ENCODE measurements around the gene STAT4.

STAT4 gene

DNA sequence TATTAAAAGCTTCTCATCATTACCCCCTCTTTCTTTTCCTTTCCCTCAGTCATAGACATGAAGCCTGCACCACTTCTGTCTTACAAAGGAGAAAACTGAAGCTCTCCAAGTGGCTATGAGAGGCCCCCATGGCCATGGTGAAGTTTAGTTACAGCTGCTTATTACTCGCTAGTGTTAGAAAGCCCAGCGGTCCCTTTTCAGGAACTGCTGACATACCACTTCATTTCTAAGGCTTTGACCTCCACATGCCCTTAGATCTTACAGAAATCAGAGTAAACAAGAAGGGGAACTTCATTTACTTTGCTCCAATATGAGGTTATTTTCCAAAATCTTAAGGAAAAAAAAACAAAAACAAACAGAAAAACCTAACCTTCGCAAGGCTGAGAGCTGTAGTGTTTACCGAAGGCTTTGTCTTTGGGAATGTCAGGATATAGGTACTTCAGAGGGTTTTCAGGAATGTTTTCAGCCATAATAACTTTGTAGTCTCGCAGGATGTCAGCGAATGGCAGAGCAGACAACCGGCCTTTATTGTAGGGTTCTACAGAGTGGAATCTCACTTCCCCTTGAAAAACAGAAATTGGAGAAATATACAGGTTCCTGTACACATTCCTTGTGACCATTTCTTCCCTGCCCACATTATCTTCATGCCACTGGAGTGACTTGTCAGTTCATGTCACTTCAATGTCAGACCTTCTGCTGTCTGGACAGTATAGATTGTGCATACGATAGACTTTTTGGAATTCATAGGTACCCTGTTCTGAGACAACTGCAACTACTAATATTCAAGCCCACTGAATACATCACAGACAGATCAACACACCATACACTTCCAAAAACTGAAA, 118.0 kb downstream of the STAT4 start:
- TF ChIP-seq, protein P1, sequence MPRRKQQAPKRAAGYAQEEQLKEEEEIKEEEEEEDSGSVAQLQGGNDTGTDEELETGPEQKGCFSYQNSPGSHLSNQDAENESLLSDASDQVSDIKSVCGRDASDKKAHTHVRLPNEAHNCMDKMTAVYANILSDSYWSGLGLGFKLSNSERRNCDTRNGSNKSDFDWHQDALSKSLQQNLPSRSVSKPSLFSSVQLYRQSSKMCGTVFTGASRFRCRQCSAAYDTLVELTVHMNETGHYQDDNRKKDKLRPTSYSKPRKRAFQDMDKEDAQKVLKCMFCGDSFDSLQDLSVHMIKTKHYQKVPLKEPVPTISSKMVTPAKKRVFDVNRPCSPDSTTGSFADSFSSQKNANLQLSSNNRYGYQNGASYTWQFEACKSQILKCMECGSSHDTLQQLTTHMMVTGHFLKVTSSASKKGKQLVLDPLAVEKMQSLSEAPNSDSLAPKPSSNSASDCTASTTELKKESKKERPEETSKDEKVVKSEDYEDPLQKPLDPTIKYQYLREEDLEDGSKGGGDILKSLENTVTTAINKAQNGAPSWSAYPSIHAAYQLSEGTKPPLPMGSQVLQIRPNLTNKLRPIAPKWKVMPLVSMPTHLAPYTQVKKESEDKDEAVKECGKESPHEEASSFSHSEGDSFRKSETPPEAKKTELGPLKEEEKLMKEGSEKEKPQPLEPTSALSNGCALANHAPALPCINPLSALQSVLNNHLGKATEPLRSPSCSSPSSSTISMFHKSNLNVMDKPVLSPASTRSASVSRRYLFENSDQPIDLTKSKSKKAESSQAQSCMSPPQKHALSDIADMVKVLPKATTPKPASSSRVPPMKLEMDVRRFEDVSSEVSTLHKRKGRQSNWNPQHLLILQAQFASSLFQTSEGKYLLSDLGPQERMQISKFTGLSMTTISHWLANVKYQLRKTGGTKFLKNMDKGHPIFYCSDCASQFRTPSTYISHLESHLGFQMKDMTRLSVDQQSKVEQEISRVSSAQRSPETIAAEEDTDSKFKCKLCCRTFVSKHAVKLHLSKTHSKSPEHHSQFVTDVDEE (CRISPR knock-in tag; IDR thresholded peaks at IDR 0.05) = no peak
- TF ChIP-seq ZC3H10 (CRISPR knock-in tag; IDR thresholded peaks at IDR 0.05) (no peak), GLIS3 (CRISPR knock-in tag; IDR thresholded peaks at IDR 0.05) (no peak), OSR1 (CRISPR knock-in tag; IDR thresholded peaks at IDR 0.05) (no peak), ZFP3 (CRISPR knock-in tag; IDR thresholded peaks at IDR 0.05) (no peak), ISL1 (CRISPR knock-in tag; IDR thresholded peaks at IDR 0.05) (no peak), ZNF8 (CRISPR knock-in tag; IDR thresholded peaks at IDR 0.05) (no peak), TCF4 (CRISPR knock-in tag; IDR thresholded peaks at IDR 0.05; ENCODE audit: borderline replicate concordance) (no peak), ZNF70 (CRISPR knock-in tag; IDR thresholded peaks at IDR 0.05) (no peak), RARB (CRISPR knock-in tag; IDR thresholded peaks at IDR 0.05) (no peak), ARNTL (CRISPR knock-in tag; IDR thresholded peaks at IDR 0.05; ENCODE audit: borderline replicate concordance, low read depth) (no peak), SNAI2 (CRISPR knock-in tag; IDR thresholded peaks at IDR 0.05) (no peak), ZNF565 (CRISPR knock-in tag; conservative IDR thresholded peaks at IDR 0.05; ENCODE audit: low read depth) (no peak), CSDC2 (CRISPR knock-in tag; IDR thresholded peaks at IDR 0.05) (no peak)
- TF ChIP-seq, protein P2, sequence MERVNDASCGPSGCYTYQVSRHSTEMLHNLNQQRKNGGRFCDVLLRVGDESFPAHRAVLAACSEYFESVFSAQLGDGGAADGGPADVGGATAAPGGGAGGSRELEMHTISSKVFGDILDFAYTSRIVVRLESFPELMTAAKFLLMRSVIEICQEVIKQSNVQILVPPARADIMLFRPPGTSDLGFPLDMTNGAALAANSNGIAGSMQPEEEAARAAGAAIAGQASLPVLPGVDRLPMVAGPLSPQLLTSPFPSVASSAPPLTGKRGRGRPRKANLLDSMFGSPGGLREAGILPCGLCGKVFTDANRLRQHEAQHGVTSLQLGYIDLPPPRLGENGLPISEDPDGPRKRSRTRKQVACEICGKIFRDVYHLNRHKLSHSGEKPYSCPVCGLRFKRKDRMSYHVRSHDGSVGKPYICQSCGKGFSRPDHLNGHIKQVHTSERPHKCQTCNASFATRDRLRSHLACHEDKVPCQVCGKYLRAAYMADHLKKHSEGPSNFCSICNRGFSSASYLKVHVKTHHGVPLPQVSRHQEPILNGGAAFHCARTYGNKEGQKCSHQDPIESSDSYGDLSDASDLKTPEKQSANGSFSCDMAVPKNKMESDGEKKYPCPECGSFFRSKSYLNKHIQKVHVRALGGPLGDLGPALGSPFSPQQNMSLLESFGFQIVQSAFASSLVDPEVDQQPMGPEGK (CRISPR knock-in tag; IDR thresholded peaks at IDR 0.05; ENCODE audit: borderline replicate concordance) = no peak
- no peak for ATAC-seq

DNA sequence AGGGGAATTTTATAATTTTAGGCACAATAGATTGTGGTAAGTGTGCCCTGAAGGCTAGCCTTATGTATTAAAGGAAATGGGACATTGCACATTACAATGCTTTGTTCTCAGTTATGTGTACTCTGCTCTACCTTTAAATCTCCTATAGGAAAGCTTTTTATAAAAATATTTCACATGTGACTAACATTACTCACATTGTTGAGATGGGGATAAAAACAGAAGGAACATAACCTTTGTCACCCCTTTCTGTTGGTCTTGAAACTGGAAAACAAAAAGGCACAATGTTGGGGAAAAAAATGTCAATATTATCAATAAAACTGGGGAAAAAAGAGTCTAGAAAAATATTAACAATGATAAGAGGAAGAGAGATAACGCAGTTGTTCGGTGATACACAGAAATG, 119.5 kb downstream of the STAT4 start:
- TF ChIP-seq OSR1 (CRISPR knock-in tag; IDR thresholded peaks at IDR 0.05) (no peak), RARB (CRISPR knock-in tag; IDR thresholded peaks at IDR 0.05) (no peak), ZFP30 (CRISPR knock-in tag; IDR thresholded peaks at IDR 0.05) (no peak), ZC3H10 (CRISPR knock-in tag; IDR thresholded peaks at IDR 0.05) (no peak), ISL1 (CRISPR knock-in tag; IDR thresholded peaks at IDR 0.05) (no peak), ZNF8 (CRISPR knock-in tag; IDR thresholded peaks at IDR 0.05) (no peak), ZNF70 (CRISPR knock-in tag; IDR thresholded peaks at IDR 0.05) (no peak), CSDC2 (CRISPR knock-in tag; IDR thresholded peaks at IDR 0.05) (no peak), TOX (CRISPR knock-in tag; IDR thresholded peaks at IDR 0.05; ENCODE audit: borderline replicate concordance) (no peak), ESRRG (CRISPR knock-in tag; IDR thresholded peaks at IDR 0.05) (no peak), ZFP3 (CRISPR knock-in tag; IDR thresholded peaks at IDR 0.05) (no peak), ARNTL (CRISPR knock-in tag; IDR thresholded peaks at IDR 0.05; ENCODE audit: borderline replicate concordance, low read depth) (no peak), ZNF565 (CRISPR knock-in tag; conservative IDR thresholded peaks at IDR 0.05; ENCODE audit: low read depth) (no peak)
- TF ChIP-seq, protein P1 (CRISPR knock-in tag; IDR thresholded peaks at IDR 0.05) = no peak
- TF ChIP-seq, protein P2 (CRISPR knock-in tag; IDR thresholded peaks at IDR 0.05; ENCODE audit: borderline replicate concordance) = no peak
- TF ChIP-seq, protein P3, sequence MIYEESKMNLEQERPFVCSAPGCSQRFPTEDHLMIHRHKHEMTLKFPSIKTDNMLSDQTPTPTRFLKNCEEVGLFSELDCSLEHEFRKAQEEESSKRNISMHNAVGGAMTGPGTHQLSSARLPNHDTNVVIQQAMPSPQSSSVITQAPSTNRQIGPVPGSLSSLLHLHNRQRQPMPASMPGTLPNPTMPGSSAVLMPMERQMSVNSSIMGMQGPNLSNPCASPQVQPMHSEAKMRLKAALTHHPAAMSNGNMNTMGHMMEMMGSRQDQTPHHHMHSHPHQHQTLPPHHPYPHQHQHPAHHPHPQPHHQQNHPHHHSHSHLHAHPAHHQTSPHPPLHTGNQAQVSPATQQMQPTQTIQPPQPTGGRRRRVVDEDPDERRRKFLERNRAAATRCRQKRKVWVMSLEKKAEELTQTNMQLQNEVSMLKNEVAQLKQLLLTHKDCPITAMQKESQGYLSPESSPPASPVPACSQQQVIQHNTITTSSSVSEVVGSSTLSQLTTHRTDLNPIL (CRISPR knock-in tag; IDR thresholded peaks at IDR 0.05; ENCODE audit: low read depth) = no peak
- TF ChIP-seq, protein P4, sequence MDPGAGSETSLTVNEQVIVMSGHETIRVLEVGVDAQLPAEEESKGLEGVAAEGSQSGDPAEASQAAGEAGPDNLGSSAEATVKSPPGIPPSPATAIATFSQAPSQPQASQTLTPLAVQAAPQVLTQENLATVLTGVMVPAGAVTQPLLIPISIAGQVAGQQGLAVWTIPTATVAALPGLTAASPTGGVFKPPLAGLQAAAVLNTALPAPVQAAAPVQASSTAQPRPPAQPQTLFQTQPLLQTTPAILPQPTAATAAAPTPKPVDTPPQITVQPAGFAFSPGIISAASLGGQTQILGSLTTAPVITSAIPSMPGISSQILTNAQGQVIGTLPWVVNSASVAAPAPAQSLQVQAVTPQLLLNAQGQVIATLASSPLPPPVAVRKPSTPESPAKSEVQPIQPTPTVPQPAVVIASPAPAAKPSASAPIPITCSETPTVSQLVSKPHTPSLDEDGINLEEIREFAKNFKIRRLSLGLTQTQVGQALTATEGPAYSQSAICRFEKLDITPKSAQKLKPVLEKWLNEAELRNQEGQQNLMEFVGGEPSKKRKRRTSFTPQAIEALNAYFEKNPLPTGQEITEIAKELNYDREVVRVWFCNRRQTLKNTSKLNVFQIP (CRISPR knock-in tag; IDR thresholded peaks at IDR 0.05; ENCODE audit: borderline replicate concordance, low read depth) = no peak

More for the DNA sequence above, 119.5 kb downstream of the STAT4 start:
- ATAC-seq = no peak

Data from SK-N-SH treated with all-trans-retinoic acid at 6 μM for 48 hours (cell line).